ENCODE measurements around the gene ZFP62. TPM values are rescaled to one million over a fixed set of nuclear protein-coding genes. Genes with fewer than 3 reads are reported as not detected.

Gene ZFP62
- total RNA-seq, 4 donors from 2014 or later = 41.1 to 58.9 (median 47.3) TPM

- no peaks in the 10 kb centered on the region for H3K27me3 ChIP-seq
- H3K4me1 ChIP-seq = peaks cover 56 to 73% of the 10 kb centered on the region in 2 donors
- no peak for DNase-seq
- H3K9me3 ChIP-seq = no peaks in the 10 kb centered on the region
- intact Hi-C loops (cut with DNase I) = no loop called here
- H3K36me3 ChIP-seq = no peaks in the 10 kb centered on the region
- no peak overlapping the region for H3K4me3 ChIP-seq (replicated peaks in 1 of 3)
- WGBS, 2 donors = 80 to 86% methylated on average over 5 of the region's 5 CpGs
- H3K27ac ChIP-seq = peak overlapping the region in 2 of 3 donors; percentile 19 to 95
- TF ChIP-seq CTCF (IDR thresholded peaks at IDR 0.05) (no peak), POLR2A (IDR thresholded peaks at IDR 0.05) (no peak)
Measured at GRCh38 chr5:180813420-180813819, 47.7 kb downstream of the ZFP62 start.

- 69 to 74% methylated on average over 10 of the region's 10 CpGs for WGBS, 2 donors
- Histone ChIP-seq H3K9me3 (no peaks in the 10 kb centered on the region), H3K4me1 (peaks cover 56 to 72% of the 10 kb centered on the region in 2 donors), H3K4me3 (replicated peaks in 1 of 3) (no peak overlapping the region), H3K27ac (peak overlapping the region; percentile 98 to 99 (median 98)), H3K36me3 (no peaks in the 10 kb centered on the region), H3K27me3 (no peaks in the 10 kb centered on the region)
- DNase-seq = no peak
- intact Hi-C loops (cut with DNase I) = no loop called here
- no peak for TF ChIP-seq POLR2A (IDR thresholded peaks at IDR 0.05)
Measured at GRCh38 chr5:180811623-180812124, 49.4 kb downstream of the ZFP62 start.

- DNase-seq = no peak
- Histone ChIP-seq H3K4me3 (replicated peaks in 1 of 3) (peak overlapping the region in 2 of 3 donors; percentile 19 to 57), H3K27ac (peak overlapping the region; percentile 98 to 99 (median 98)), H3K9me3 (no peaks in the 10 kb centered on the region), H3K4me1 (peaks cover 56 to 72% of the 10 kb centered on the region in 2 donors), H3K36me3 (no peaks in the 10 kb centered on the region), H3K27me3 (no peaks in the 10 kb centered on the region)
- TF ChIP-seq POLR2A (IDR thresholded peaks at IDR 0.05) (no peak), CTCF (IDR thresholded peaks at IDR 0.05) (peak in 1 of 6 experiments; percentile 5)
- 10 to 11% methylated on average over 29 to 30 of the region's 30 CpGs for WGBS, 2 donors
- intact Hi-C loops (cut with DNase I) = no loop called here
Measured at GRCh38 chr5:180810959-180811622, 50.0 kb downstream of the ZFP62 start.

- no peaks in the 10 kb centered on the region for H3K36me3 ChIP-seq
- no peaks in the 10 kb centered on the region for H3K27me3 ChIP-seq
- peaks cover 56 to 72% of the 10 kb centered on the region in 2 donors for H3K4me1 ChIP-seq
- TF ChIP-seq CTCF (IDR thresholded peaks at IDR 0.05) (no peak), POLR2A (IDR thresholded peaks at IDR 0.05) (peak; percentile 19 to 94)
- H3K9me3 ChIP-seq = no peaks in the 10 kb centered on the region
- intact Hi-C loops (cut with DNase I) = no loop called here
- H3K4me3 ChIP-seq (replicated peaks in 1 of 3) = peak overlapping the region; percentile 43 to 57 (median 55)
- 0 to 1% methylated on average over 32 to 58 of the region's 66 CpGs for WGBS, 2 donors
- peak; percentile 97 for DNase-seq
- H3K27ac ChIP-seq = peak overlapping the region; percentile 98 to 99 (median 98)
Measured at GRCh38 chr5:180810210-180810958, 50.7 kb downstream of the ZFP62 start.

- intact Hi-C loops (cut with DNase I) = no loop called here
- peak; percentile 90 to 92 for DNase-seq
- TF ChIP-seq CTCF (IDR thresholded peaks at IDR 0.05) = no peak
- no peak for TF ChIP-seq POLR2A (IDR thresholded peaks at IDR 0.05)
- Histone ChIP-seq H3K4me1 (peaks cover 59 to 71% of the 10 kb centered on the region in 2 donors), H3K27ac (peak overlapping the region; percentile 98 to 99 (median 98)), H3K4me3 (replicated peaks in 1 of 3) (peak overlapping the region; percentile 43 to 57 (median 55)), H3K9me3 (no peaks in the 10 kb centered on the region), H3K36me3 (no peaks in the 10 kb centered on the region), H3K27me3 (no peaks in the 10 kb centered on the region)
- WGBS, 2 donors = 5 to 6% methylated on average over 28 to 38 of the region's 40 CpGs
Measured at GRCh38 chr5:180809403-180810209, 51.5 kb downstream of the ZFP62 start.

Data from thyroid gland (tissue), 4 donors.